ENCODE measurements around the gene DCAF5.

DNA sequence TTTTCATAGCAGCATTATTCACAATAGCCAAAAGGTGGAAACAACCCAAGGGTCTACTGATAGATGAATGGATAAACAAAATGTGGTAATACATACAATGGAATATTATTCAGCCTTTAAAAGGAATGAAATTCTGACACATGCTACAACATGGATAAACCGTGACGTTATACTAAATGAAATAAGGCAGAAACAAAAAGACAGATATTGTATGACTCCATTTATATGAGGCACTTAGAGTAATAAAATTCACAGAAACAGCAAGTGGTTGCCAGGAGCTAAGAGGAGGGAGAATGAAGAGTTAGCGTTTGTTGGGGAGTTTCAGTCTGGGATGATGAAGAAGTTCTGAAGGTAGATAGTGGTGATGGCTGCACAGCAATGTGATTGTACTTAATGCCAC, 76.6 kb downstream of the DCAF5 start:
- no peak for TF ChIP-seq POLR2A (IDR thresholded peaks at IDR 0.05; ENCODE audit: low read depth, low read length)
- TF ChIP-seq POLR2AphosphoS5 (IDR thresholded peaks at IDR 0.05; ENCODE audit: low read depth, low read length) = no peak

Data from GM12891 (cell line).